A549 treated with dexamethasone at 1 μM for 4 hours (cell line): Measurements from ENCODE around the gene PSD2. TPM values are rescaled to one million over a fixed set of nuclear protein-coding genes. Genes with fewer than 3 reads are reported as not detected.

Source experiments
- total RNA-seq: library from RNA; stranded (reverse); fragments of 200-300 nt; extraction: Qiagen RNA extraction; gene quantifications from 5 replicates; pipeline ENCODE4 v1.2.3, GENCODE V29; 2022

Gene PSD2
- total RNA-seq, result 0.02 to 0.05 TPM (median 0.02 TPM) in 4 of 5 replicates, not detected in the other

GRCh38 chr5:139795074-139796001 is at the start of gene PSD2:
TSS of gene PSD2 (plus strand) at chr5:139795808. CDS start at chr5:139809441, 13,633 bp downstream.

Other genes starting within 250 kb of the PSD2 start
- gene UBE2D2, start 234.5 kb upstream of the PSD2 start, total RNA-seq, result 125 to 205 TPM (median 182 TPM) in 5 replicates
- gene CXXC5, start 147.5 kb upstream of the PSD2 start, total RNA-seq, result 10.2 to 15.8 TPM (median 14.6 TPM) in 5 replicates
- gene NRG2, start 247.5 kb downstream of the PSD2 start, total RNA-seq, result 1.8 to 2.4 TPM (median 2.0 TPM) in 5 replicates